ENCODE data around the gene PRDM4. TPM values are rescaled to one million over a fixed set of nuclear protein-coding genes. Genes with fewer than 3 reads are reported as not detected.

Gene PRDM4
- total and polyA plus RNA-seq, 4 donors, result 2.3 to 7.5 (median 5.6) TPM

GRCh38 chr12:107803092-107803491 lies 42.2 kb upstream of the PRDM4 start (continued):
- TF ChIP-seq REST (IDR thresholded peaks at IDR 0.05), result no peak

GRCh38 chr12:107801150-107801549 lies 40.2 kb upstream of the PRDM4 start:
- Histone ChIP-seq H3K36me3 (ENCODE audit: control insufficient read depth in 4 of 4, insufficient read depth in 3 of 4, low read depth in 1 of 4, low read length in 3 of 4) (no peaks in the 10 kb centered on the region), H3K27ac (ENCODE audit: low read depth in 1 of 2, low read length in 2 of 2) (no peak overlapping the region), H3K27me3 (ENCODE audit: control insufficient read depth in 4 of 4, insufficient read depth in 4 of 4, low read length in 3 of 4) (no peaks in the 10 kb centered on the region), H3K4me3 (ENCODE audit: low read depth in 1 of 3, low read length in 3 of 3) (no peak overlapping the region), H3K9ac (ENCODE audit: low read depth in 1 of 2, low read length in 2 of 2) (no peak overlapping the region), H3K4me1 (ENCODE audit: control insufficient read depth in 4 of 4, insufficient read depth in 4 of 4, low read length in 3 of 4) (no peaks in the 10 kb centered on the region), H3K9me3 (ENCODE audit: control insufficient read depth in 4 of 4, low read length in 3 of 4) (no peaks in the 10 kb centered on the region)
- TF ChIP-seq RAD21 (IDR thresholded peaks at IDR 0.05) (no peak), HNF4G (IDR thresholded peaks at IDR 0.05) (no peak), EGR1 (IDR thresholded peaks at IDR 0.05; ENCODE audit: low read depth in 2 of 2) (no peak), YY1 (IDR thresholded peaks at IDR 0.05) (no peak), GABPA (IDR thresholded peaks at IDR 0.05 in 1 of 2, conservative IDR thresholded peaks at IDR 0.05 in 1 of 2) (no peak), ZBTB33 (IDR thresholded peaks at IDR 0.05) (no peak), NR2F2 (IDR thresholded peaks at IDR 0.05) (no peak), SP1 (IDR thresholded peaks at IDR 0.05) (no peak), CTCF (IDR thresholded peaks at IDR 0.05; ENCODE audit: low read depth, low read length, missing input control) (no peak), FOXA2 (IDR thresholded peaks at IDR 0.05) (no peak), FOXA1 (IDR thresholded peaks at IDR 0.05) (no peak), REST (IDR thresholded peaks at IDR 0.05) (no peak), TAF1 (conservative IDR thresholded peaks at IDR 0.05) (no peak)
- no peak for DNase-seq (ENCODE audit: low spot score)

Measured in liver (tissue), 9 donors.